MM.1S (cell line): ENCODE measurements around the gene DDX28.

Source experiments
- DNase-seq: peaks from one replicate; pipeline ENCODE4 v3.0.0-alpha.2; 2015
- H2AFZ ChIP-seq: fragments of 300-600 bp; sonication (generic); 2 replicates; pipeline ENCODE4 v1.6.0; 2016; ENCODE audit warnings: antibody characterized with exemption, low read length
- H3F3A ChIP-seq: fragments of 300-600 bp; sonication (generic); 2 replicates; pipeline ENCODE4 v1.6.1; 2016; ENCODE audit warnings: mild to moderate bottlenecking, antibody characterized with exemption, low read length, moderate library complexity, mixed read lengths; ENCODE audit not compliant: insufficient read depth
- H3K27ac ChIP-seq: fragments of 300-600 bp; sonication (generic); 2 replicates; pipeline ENCODE4 v1.5.1; 2016; ENCODE audit warnings: mild to moderate bottlenecking, low read length
- H3K27me3 ChIP-seq: fragments of 300-600 bp; sonication (generic); replicated peaks from 2 replicates; pipeline ENCODE4 v1.6.0; 2016; ENCODE audit warnings: low read length; ENCODE audit not compliant: insufficient read depth
- H3K36me3 ChIP-seq: fragments of 300-600 bp; sonication (generic); replicated peaks from 2 replicates; pipeline ENCODE4 v1.6.1; 2016; ENCODE audit warnings: mild to moderate bottlenecking, low read length, mixed read lengths; ENCODE audit not compliant: insufficient read depth
- H3K4me1 ChIP-seq: fragments of 300-600 bp; sonication (generic); 2 replicates; pipeline ENCODE4 v1.6.1; 2016; ENCODE audit warnings: low read length, mixed read lengths
- H3K4me2 ChIP-seq: fragments of 300-600 bp; sonication (generic); 2 replicates; pipeline ENCODE4 v1.6.0; 2016; ENCODE audit warnings: low read depth, low read length
- H3K4me3 ChIP-seq: fragments of 300-600 bp; sonication (generic); 2 replicates; pipeline ENCODE4 v1.5.1; 2016; ENCODE audit warnings: low read length, mixed read lengths
- H3K79me2 ChIP-seq: fragments of 300-600 bp; sonication (generic); 2 replicates; pipeline ENCODE4 v1.6.1; 2016; ENCODE audit warnings: mixed run types, low read length, mixed read lengths
- H3K9ac ChIP-seq: fragments of 300-600 bp; sonication (generic); 2 replicates; pipeline ENCODE4 v1.6.1; 2016; ENCODE audit warnings: low read length, mixed read lengths
- H3K9me2 ChIP-seq: fragments of 300-600 bp; sonication (generic); replicated peaks from 2 replicates; pipeline ENCODE4 v1.6.1; 2016; ENCODE audit warnings: mild to moderate bottlenecking, low read length, mixed read lengths; ENCODE audit not compliant: insufficient read depth
- H3K9me3 ChIP-seq: fragments of 300-600 bp; sonication (generic); replicated peaks from 2 replicates; pipeline ENCODE4 v1.6.1; 2016; ENCODE audit warnings: mild to moderate bottlenecking, low read length, mixed read lengths; ENCODE audit not compliant: insufficient read depth
- H4K20me1 ChIP-seq: fragments of 300-600 bp; sonication (generic); 2 replicates; pipeline ENCODE4 v1.6.1; 2016; ENCODE audit warnings: mild to moderate bottlenecking, low read length, moderate library complexity, mixed read lengths; ENCODE audit not compliant: insufficient read depth
- EZH2 ChIP-seq: fragments of 300-600 bp; sonication (generic); optimal IDR thresholded peaks from 2 replicates; pipeline ENCODE3; 2017; ENCODE audit warnings: low read depth, mild to moderate bottlenecking, antibody characterized with exemption, low read length, mixed read lengths
- EZH2phosphoT487 ChIP-seq: fragments of 300-600 bp; sonication (generic); IDR thresholded peaks from 2 replicates; pipeline ENCODE4 v1.6.1; 2018; ENCODE audit warnings: antibody characterized with exemption, low read length
- TF ChIP-seq, protein P1 (sequence below): fragments of 300-600 bp; sonication (generic); IDR thresholded peaks from 2 replicates; pipeline ENCODE4 v1.5.1; 2016; ENCODE audit warnings: antibody characterized with exemption, low read length, mixed read lengths

DDX28 gene

DNA sequence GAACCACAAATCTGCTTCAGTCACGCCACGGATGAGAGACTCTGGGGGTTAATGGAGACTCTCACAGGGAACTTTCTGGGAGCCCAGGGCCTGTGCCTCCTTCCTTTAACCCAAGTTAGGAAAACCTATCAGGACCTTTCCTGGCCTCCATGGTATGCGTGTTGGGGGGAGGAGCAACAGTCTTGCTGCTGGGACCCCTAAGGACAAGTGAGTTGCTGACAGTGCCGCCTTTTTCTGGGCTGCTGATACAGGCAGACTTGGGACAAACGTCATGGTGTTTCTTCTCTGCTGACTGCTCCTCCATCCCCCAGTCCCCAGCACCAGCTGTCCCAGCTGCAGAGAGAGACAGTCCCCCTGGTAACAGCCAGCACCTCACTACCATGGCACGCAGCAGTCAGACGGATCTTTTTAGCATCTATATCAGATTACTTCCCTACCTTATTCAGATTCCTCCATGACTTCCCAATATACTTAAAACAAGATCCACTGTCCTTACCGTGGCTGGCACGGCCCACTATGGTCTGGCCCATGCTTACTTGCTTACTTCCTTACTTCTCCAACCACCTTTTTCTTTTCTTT lies 13.8 kb downstream of the DDX28 start:
- no peaks in the 10 kb centered on the region for H3K79me2 ChIP-seq
- no peak overlapping the region for H3K27ac ChIP-seq
- no peak for TF ChIP-seq EZH2phosphoT487
- TF ChIP-seq, protein P1, sequence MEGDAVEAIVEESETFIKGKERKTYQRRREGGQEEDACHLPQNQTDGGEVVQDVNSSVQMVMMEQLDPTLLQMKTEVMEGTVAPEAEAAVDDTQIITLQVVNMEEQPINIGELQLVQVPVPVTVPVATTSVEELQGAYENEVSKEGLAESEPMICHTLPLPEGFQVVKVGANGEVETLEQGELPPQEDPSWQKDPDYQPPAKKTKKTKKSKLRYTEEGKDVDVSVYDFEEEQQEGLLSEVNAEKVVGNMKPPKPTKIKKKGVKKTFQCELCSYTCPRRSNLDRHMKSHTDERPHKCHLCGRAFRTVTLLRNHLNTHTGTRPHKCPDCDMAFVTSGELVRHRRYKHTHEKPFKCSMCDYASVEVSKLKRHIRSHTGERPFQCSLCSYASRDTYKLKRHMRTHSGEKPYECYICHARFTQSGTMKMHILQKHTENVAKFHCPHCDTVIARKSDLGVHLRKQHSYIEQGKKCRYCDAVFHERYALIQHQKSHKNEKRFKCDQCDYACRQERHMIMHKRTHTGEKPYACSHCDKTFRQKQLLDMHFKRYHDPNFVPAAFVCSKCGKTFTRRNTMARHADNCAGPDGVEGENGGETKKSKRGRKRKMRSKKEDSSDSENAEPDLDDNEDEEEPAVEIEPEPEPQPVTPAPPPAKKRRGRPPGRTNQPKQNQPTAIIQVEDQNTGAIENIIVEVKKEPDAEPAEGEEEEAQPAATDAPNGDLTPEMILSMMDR = no peak
- TF ChIP-seq EZH2 = no peak
- H3K9me3 ChIP-seq = no peaks in the 10 kb centered on the region
- H3K9me2 ChIP-seq = no peaks in the 10 kb centered on the region
- H2AFZ ChIP-seq = no peak overlapping the region
- H3K9ac ChIP-seq = no peak overlapping the region
- no peaks in the 10 kb centered on the region for H3K36me3 ChIP-seq
- no peaks in the 10 kb centered on the region for H3K27me3 ChIP-seq
- no peak for DNase-seq
- H3K4me1 ChIP-seq = no peaks in the 10 kb centered on the region
- no peaks in the 10 kb centered on the region for H4K20me1 ChIP-seq
- H3K4me2 ChIP-seq = no peak overlapping the region
- H3K4me3 ChIP-seq = no peak overlapping the region
- H3F3A ChIP-seq = no peaks in the 10 kb centered on the region

- Histone ChIP-seq H4K20me1 (no peaks in the 10 kb centered on the region), H3F3A (no peaks in the 10 kb centered on the region), H3K9ac (no peak overlapping the region), H3K79me2 (no peaks in the 10 kb centered on the region), H3K4me3 (no peak overlapping the region), H3K9me3 (no peaks in the 10 kb centered on the region), H3K27ac (no peak overlapping the region; the same call in 1 of the 2 replicates), H3K9me2 (no peaks in the 10 kb centered on the region), H3K4me2 (no peak overlapping the region), H3K4me1 (no peaks in the 10 kb centered on the region), H3K36me3 (no peaks in the 10 kb centered on the region), H3K27me3 (no peaks in the 10 kb centered on the region), H2AFZ (peak overlapping the region; percentile 54)
- TF ChIP-seq, protein P1 = no peak
- no peak for TF ChIP-seq EZH2
- no peak for TF ChIP-seq EZH2phosphoT487
- DNase-seq = peak; percentile 43
Observed at GRCh38 chr16:68005786-68006286, 17.2 kb downstream of the DDX28 start.

DNA sequence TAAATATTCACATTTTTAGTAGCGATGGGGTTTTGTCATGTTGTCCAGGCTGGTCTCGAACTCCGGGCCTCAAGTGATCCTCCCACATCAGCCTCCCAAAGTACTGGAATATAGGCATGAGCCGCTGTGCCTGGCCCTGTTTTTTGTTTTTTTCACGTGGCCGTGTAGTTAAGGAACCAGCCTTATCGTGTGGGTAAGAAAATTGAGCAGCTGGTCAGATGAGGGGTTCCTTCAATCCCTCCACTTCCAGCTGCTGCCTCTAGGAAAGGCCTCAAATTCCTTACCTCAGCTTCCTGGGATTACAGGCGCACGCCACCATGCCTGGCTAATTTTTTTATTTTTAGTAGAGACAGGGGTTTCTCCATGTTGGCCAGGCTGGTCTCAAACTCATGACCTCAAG lies 17.8 kb downstream of the DDX28 start:
- Histone ChIP-seq H3K4me2 (no peak overlapping the region), H3F3A (no peaks in the 10 kb centered on the region), H3K4me3 (no peak overlapping the region), H2AFZ (no peak overlapping the region), H3K9ac (no peak overlapping the region), H4K20me1 (no peaks in the 10 kb centered on the region), H3K27ac (no peak overlapping the region), H3K9me2 (no peaks in the 10 kb centered on the region), H3K36me3 (no peaks in the 10 kb centered on the region), H3K27me3 (no peaks in the 10 kb centered on the region), H3K4me1 (no peaks in the 10 kb centered on the region), H3K9me3 (no peaks in the 10 kb centered on the region), H3K79me2 (no peaks in the 10 kb centered on the region)
- no peak for DNase-seq
- TF ChIP-seq, protein P1 = no peak
- TF ChIP-seq EZH2 (no peak), EZH2phosphoT487 (no peak)
